ENCODE results near the gene CDC16.
"Not testable (repeated sequence)": the region's sequence is repeated elsewhere in the genome, so short reads cannot be mapped to it uniquely, and the experiment has no call there.

CDC16 gene

GRCh38 chr13:114227528-114227927 lies 7.2 kb upstream of the CDC16 start:
- no peak for DNase-seq (ENCODE audit: low read depth in 2 of 2, low spot score in 1 of 2)

GRCh38 chr13:114228176-114228575 lies 6.5 kb upstream of the CDC16 start:
- DNase-seq (ENCODE audit: low read depth in 2 of 2, low spot score in 1 of 2) = no peak

- DNase-seq (ENCODE audit: low read depth in 2 of 2, low spot score in 1 of 2) = no peak
These were observed 5.2 kb upstream of the CDC16 start for GRCh38 chr13:114229506-114229905.

- DNase-seq (ENCODE audit: low read depth in 2 of 2, low spot score in 1 of 2) = no peak
These were observed 4.6 kb upstream of the CDC16 start for GRCh38 chr13:114230117-114230516.

- DNase-seq (ENCODE audit: low read depth in 2 of 2, low spot score in 1 of 2) = no peak
These were observed 4.1 kb upstream of the CDC16 start for GRCh38 chr13:114230575-114230974.

- DNase-seq (ENCODE audit: low read depth in 2 of 2, low spot score in 1 of 2) = no peak
These were observed 2.8 kb upstream of the CDC16 start for GRCh38 chr13:114231886-114232285.

GRCh38 chr13:114234266-114234644 lies 442 bp upstream of the CDC16 start:
- DNase-seq (ENCODE audit: low read depth in 2 of 2, low spot score in 1 of 2) = no peak

- no peak for DNase-seq (ENCODE audit: low read depth in 2 of 2, low spot score in 1 of 2)
These were observed 1.0 kb downstream of the CDC16 start for GRCh38 chr13:114235697-114236096.

- no peak for DNase-seq (ENCODE audit: low read depth in 2 of 2, low spot score in 1 of 2)
These were observed 1.5 kb downstream of the CDC16 start for GRCh38 chr13:114236227-114236626.

- no peak for DNase-seq (ENCODE audit: low read depth in 2 of 2, low spot score in 1 of 2)
These were observed 2.9 kb downstream of the CDC16 start for GRCh38 chr13:114237415-114238112.

GRCh38 chr13:114241918-114242317 lies 7.2 kb downstream of the CDC16 start:
- DNase-seq (ENCODE audit: low read depth in 2 of 2, low spot score in 1 of 2) = no peak

GRCh38 chr13:114243971-114244370 lies 9.3 kb downstream of the CDC16 start:
- no peak for DNase-seq (ENCODE audit: low read depth in 2 of 2, low spot score in 1 of 2)

GRCh38 chr13:114244637-114245036 lies 9.9 kb downstream of the CDC16 start:
- no peak for DNase-seq (ENCODE audit: low read depth in 2 of 2, low spot score in 1 of 2)

- no peak for DNase-seq (ENCODE audit: low read depth in 2 of 2, low spot score in 1 of 2)
These were observed 13.3 kb downstream of the CDC16 start for GRCh38 chr13:114248011-114248410.

GRCh38 chr13:114249077-114249476 lies 14.4 kb downstream of the CDC16 start:
- DNase-seq (ENCODE audit: low read depth in 2 of 2, low spot score in 1 of 2) = no peak

GRCh38 chr13:114251639-114252440 lies 17.1 kb downstream of the CDC16 start:
- not testable (repeated sequence) for DNase-seq (ENCODE audit: low read depth in 2 of 2, low spot score in 1 of 2)

- DNase-seq (ENCODE audit: low read depth in 2 of 2, low spot score in 1 of 2) = no peak
These were observed 21.9 kb downstream of the CDC16 start for GRCh38 chr13:114256547-114256946.

- no peak for DNase-seq (ENCODE audit: low read depth in 2 of 2, low spot score in 1 of 2)
These were observed 22.3 kb downstream of the CDC16 start for GRCh38 chr13:114257014-114257413.

- DNase-seq (ENCODE audit: low read depth in 2 of 2, low spot score in 1 of 2) = no peak
These were observed 23.9 kb downstream of the CDC16 start for GRCh38 chr13:114258589-114258988.

- no peak for DNase-seq (ENCODE audit: low read depth in 2 of 2, low spot score in 1 of 2)
These were observed 24.7 kb downstream of the CDC16 start for GRCh38 chr13:114259374-114259773.

- DNase-seq (ENCODE audit: low read depth in 2 of 2, low spot score in 1 of 2) = no peak
These were observed 25.3 kb downstream of the CDC16 start for GRCh38 chr13:114259974-114260373.

- DNase-seq (ENCODE audit: low read depth in 2 of 2, low spot score in 1 of 2) = no peak
These were observed 26.1 kb downstream of the CDC16 start for GRCh38 chr13:114260814-114261213.
